Right lobe of liver (tissue), 4 donors: Measurements from ENCODE around the gene PITX3.

Source experiments
- POLR2A ChIP-seq: fragments of 450-650 bp; IDR thresholded peaks from one replicate; pipeline ENCODE4 v1.6.1; 2017; ENCODE audit warnings: antibody characterized with exemption, mild to moderate bottlenecking
- TF ChIP-seq, protein P1 (sequence below), 4 donors: fragments of 200-600 bp in 3 of 4; fragments of 450-650 bp in 1 of 4; IDR thresholded peaks; one replicate each; pipeline versions ENCODE4 v1.5.1 to v1.8.0; 2016 to 2022; ENCODE audit warnings: antibody characterized with exemption in 4 of 4, mild to moderate bottlenecking in 2 of 4
- donor health status: DM: no; HTN: no; CAD: no.
- donor health status: DM: no; HTN: no; CAD: no.
- donor health status: DM: no; HTN: yes; CAD: no.

DNA sequence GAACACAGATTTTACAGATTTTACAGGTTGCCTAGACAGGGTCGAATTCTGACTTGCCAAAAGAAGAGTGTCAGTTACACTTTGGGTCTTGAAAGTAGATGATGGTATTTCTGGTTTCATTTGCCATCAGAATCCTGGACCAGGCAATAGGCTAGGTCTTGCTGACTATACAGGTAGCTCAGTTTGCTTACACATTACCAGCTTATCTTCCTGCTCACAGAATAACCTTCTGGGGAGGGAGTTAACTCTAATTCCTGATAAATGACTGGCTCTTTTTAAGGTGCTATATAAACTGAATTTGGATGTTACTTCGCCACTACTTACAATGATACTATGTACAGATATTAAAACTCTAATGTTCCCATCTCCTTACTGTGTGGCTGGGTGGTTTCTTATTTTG is 43.8 kb upstream of the PITX3 start:
- TF ChIP-seq, protein P1, sequence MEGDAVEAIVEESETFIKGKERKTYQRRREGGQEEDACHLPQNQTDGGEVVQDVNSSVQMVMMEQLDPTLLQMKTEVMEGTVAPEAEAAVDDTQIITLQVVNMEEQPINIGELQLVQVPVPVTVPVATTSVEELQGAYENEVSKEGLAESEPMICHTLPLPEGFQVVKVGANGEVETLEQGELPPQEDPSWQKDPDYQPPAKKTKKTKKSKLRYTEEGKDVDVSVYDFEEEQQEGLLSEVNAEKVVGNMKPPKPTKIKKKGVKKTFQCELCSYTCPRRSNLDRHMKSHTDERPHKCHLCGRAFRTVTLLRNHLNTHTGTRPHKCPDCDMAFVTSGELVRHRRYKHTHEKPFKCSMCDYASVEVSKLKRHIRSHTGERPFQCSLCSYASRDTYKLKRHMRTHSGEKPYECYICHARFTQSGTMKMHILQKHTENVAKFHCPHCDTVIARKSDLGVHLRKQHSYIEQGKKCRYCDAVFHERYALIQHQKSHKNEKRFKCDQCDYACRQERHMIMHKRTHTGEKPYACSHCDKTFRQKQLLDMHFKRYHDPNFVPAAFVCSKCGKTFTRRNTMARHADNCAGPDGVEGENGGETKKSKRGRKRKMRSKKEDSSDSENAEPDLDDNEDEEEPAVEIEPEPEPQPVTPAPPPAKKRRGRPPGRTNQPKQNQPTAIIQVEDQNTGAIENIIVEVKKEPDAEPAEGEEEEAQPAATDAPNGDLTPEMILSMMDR (IDR thresholded peaks at IDR 0.05) = no peak
- no peak for TF ChIP-seq POLR2A
